Retinal pigment epithelial cell (primary cell): ENCODE measurements around the gene VPS37D.

Source experiments
- DNase-seq: peaks from one replicate; pipeline ENCODE4 v3.0.0-alpha.2; 2010; ENCODE audit warnings: low read depth
- H3K4me3 ChIP-seq: 2 replicates; pipeline ENCODE4 v1.5.1; 2011; ENCODE audit warnings: mild to moderate bottlenecking, low read length, control low read depth, moderate library complexity
- TF ChIP-seq, protein P1 (sequence below): conservative IDR thresholded peaks from 2 replicates; pipeline ENCODE4 v1.5.1; 2011; ENCODE audit warnings: low read depth, low read length, control low read depth, inconsistent platforms

VPS37D gene

DNA sequence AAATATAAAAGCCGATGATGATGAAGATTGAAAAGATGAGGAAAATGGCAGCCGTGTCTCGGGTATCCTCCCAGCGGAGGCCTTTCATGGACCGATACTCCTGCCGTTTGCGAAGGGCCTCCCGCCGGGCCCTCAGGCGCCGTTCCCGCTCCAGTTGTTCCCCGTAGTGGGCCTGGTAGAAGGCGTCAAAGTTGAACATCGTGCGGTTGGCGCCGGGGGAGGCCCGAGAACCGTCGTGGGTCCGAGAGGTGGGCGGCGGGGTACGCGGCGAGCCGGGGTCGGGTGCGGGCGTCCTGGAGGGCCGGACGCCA lies 15.1 kb downstream of the VPS37D start:
- peak overlapping the region; percentile 98 for H3K4me3 ChIP-seq
- DNase-seq: no peak
- TF ChIP-seq, protein P1, sequence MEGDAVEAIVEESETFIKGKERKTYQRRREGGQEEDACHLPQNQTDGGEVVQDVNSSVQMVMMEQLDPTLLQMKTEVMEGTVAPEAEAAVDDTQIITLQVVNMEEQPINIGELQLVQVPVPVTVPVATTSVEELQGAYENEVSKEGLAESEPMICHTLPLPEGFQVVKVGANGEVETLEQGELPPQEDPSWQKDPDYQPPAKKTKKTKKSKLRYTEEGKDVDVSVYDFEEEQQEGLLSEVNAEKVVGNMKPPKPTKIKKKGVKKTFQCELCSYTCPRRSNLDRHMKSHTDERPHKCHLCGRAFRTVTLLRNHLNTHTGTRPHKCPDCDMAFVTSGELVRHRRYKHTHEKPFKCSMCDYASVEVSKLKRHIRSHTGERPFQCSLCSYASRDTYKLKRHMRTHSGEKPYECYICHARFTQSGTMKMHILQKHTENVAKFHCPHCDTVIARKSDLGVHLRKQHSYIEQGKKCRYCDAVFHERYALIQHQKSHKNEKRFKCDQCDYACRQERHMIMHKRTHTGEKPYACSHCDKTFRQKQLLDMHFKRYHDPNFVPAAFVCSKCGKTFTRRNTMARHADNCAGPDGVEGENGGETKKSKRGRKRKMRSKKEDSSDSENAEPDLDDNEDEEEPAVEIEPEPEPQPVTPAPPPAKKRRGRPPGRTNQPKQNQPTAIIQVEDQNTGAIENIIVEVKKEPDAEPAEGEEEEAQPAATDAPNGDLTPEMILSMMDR: no peak

DNA sequence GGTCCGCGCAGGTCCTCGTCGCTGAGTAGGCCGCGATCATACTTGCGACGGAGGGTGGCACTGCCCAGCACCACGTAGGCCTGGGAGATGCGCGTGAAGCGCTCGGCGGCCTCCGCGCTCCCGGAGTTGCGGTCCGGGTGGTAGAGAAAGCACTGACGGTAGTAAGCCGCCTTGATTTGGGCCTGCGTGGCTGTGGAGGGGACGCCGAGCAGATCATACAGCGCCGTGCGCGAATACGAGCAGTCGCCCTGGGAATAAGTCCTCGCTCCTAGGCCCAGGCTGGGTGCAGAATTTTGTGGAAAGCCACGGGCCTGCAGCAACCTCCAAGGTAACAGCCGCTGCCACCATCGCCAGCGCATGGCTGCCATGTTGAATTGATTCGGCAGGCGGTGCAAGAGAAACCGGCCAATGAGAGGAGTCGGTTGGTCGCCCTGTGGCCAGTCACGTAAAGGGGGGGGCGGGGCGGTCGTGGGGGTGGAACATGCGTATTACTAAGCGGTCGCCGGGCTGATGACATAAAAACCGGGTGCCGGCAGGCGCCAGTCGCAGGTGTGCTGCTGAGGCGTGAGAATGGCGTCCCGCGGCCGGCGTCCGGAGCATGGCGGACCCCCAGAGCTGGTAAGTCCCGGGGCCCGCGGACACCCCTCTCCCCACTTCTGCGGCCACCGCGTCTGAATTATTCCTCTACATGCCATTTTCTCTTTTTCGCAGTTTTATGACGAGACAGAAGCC lies 15.6 kb downstream of the VPS37D start, which contains the start of the genes BUD23 and DNAJC30:
Gene BUD23, plus strand, starts transcription at position 542 of the 732 bp plus-strand sequence. Its CDS starts 29 bp downstream, at position 571.
Gene DNAJC30, minus strand, starts transcription at position 398 of the 732 bp plus-strand sequence. Its CDS starts 30 bp downstream, at position 368.
- H3K4me3 ChIP-seq: peak within 1 kb of the TSS; percentile 98
- TF ChIP-seq, protein P1: no peak
- peak; percentile 86 for DNase-seq

DNA sequence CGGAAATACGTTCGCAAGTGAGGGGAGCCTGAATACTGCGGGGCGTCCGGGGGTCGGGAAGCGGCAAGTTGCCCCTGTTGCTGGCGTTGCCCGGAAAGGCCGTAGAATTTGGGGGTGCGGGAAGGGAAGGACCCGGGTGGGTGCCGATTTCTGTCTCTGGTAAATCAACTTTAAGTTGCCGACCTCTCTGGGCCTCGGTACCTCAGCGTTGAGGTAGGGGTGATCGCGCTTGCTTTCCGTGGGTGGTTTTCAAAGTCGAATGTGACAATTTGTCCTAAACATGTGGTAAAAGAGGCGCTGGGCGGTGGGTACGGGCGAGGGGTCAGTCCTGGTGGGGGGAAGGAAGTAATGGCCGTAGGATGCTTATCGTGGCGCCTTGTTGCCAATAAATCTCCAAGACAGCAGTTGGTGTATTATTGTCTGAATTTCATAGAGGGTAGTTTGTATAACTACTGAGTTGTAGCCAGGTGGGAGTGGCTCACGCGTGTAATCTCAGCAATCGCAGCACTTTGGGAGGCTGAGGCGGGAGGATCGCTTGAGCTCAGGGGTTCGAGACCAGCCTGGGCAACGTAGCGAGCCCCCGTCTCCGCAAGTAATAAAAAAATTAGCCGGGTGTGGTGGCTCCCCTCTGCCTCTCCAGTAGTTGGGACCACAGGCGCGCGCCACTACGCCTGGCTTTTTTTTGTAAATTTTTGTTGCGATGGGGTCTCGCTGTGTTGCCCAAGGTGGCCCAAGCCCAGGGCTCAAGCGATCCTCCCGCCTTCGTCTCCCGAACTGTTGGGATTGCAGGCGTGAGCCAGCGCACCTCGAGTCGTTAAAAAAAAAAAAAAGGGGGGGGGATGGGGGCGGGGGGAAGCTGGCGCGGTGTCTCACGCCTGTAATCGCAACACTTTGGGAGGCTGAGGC lies 16.4 kb downstream of the VPS37D start:
- peak overlapping the region; percentile 98 for H3K4me3 ChIP-seq
- TF ChIP-seq, protein P1: no peak
- no peak for DNase-seq

DNA sequence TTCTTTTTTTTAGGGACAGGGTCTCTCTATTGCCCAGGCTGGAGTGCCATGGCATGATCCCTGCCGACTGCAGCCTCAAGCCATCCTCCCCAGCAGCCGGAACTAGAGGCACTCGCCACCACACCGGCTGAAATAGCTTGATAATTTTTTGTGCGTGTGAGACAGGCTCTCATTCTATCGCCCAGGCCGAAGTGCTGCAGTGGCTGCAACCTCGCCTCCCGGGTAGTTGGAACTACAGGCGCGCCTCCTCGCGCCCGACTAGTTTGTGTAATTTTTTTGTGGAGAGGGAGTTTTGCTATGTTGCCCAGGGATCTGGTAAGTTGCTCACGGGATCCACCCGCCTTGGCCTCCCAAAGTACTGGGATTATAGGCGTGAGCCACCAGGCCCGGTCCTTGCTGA lies 17.7 kb downstream of the VPS37D start:
- H3K4me3 ChIP-seq: no peak overlapping the region
- no peak for DNase-seq
- TF ChIP-seq, protein P1: no peak

DNA sequence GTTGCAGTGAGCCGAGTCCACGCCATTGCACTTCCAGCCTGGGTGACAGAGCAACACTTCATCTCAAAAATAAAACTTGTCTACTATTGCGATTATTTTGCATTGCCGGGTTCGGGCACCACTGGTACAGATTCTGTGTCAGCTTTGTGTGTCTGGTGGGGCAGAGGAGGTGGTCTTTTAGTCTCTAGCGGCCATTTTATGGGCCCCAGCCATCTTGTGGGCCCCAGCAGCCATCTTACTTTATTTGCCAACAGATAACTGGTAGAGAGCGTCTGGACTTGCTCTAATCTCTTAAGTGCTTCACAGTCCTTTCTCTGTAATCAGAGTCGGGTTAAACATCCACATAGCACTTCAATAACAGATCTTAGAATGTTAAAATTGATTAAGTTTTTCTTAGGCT lies 20.7 kb downstream of the VPS37D start:
- TF ChIP-seq, protein P1: no peak
- H3K4me3 ChIP-seq: no peak overlapping the region
- no peak for DNase-seq

DNA sequence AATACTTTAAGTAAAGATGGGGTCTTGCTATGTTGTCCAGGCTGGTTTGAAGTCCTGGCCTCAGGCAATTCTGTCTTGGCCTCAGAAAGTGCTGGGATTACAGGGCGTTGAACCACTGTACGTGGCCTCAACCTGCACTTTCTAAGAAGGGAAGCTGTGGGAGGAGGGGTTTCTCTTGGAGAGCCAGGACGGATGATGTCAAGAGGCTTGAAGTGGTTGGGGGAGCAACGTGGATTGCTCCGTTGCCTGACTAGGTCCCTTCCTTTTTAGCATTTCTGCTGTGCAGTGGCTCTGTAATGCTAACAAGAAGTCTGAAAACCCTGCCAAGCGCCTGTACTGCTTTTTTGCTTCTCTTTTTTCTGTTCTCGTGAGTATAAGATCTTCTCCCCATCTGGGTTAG lies 23.0 kb downstream of the VPS37D start:
- H3K4me3 ChIP-seq: no peak overlapping the region
- DNase-seq: no peak
- TF ChIP-seq, protein P1: no peak
